ENCODE data around the gene ATP5ME. TPM values are rescaled to one million over a fixed set of nuclear protein-coding genes. Genes with fewer than 3 reads are reported as not detected.

The ATP5ME gene
- total and polyA plus RNA-seq, 2 of the 13 experiments (the other 11 are each of a cell fraction or from before 2014, with no cell fraction given): 305 to 753 TPM

DNA sequence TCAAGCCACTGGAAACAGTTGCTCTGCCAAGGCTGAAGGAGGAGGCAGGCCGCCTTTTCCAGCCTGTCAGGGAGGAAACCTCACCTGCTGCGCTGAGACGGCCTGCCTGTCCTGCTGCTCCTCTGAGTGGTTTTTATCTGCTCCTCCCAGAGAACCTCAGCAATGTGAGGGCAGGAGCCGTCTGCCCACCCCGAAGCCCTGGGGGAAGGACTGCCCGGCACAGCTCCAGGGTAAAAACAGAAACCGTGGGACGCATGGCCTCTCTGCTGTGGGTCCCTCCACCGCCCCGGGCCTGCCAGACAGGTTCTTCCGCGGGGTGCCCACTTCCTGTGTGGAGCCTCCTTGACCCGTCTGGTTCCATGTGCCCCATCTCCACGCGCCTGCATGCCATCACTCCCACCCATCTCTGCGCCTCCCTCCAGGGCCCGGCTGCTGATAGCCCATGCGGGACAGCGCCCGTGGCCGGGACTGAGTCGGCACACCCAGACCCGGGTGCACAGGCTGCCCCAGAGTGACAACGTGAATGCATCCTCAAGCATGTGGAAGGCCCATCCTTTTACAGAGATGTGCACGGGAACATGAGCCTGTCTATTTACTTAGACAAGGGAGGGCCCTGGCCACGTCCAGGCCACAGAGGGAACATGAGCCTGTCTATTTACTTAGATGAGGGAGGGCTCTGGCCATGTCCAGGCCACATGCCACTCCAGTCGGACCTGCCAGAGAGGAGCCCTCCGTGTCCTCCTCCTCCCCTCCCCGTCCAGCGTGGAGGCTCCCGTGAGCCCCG lies 18.9 kb upstream of the ATP5ME start (continued):
- TF ChIP-seq ZBTB33 (CRISPR knock-in tag; IDR thresholded peaks at IDR 0.05) (peak; percentile 66; the same call in 1 of the 2 replicates), KDM2A (CRISPR knock-in tag; IDR thresholded peaks at IDR 0.05; ENCODE audit: borderline replicate concordance, low read depth) (peak; percentile 58; the same call in 1 of the 2 replicates), ZFP36L1 (CRISPR knock-in tag; IDR thresholded peaks at IDR 0.05) (peak; percentile 89), CENPT (CRISPR knock-in tag; IDR thresholded peaks at IDR 0.05; ENCODE audit: low read depth) (no peak), HIVEP1 (CRISPR knock-in tag; IDR thresholded peaks at IDR 0.05) (no peak), NFE2 (CRISPR knock-in tag; IDR thresholded peaks at IDR 0.05) (no peak), RCOR2 (CRISPR knock-in tag; IDR thresholded peaks at IDR 0.05) (0 out of 2 replicates have a peak, but pooled peaks have one; percentile 47), MIER3 (CRISPR knock-in tag; IDR thresholded peaks at IDR 0.05; ENCODE audit: borderline replicate concordance) (peak; percentile 86; the same call in 1 of the 2 replicates), KLF11 (CRISPR knock-in tag; IDR thresholded peaks at IDR 0.05) (0 out of 2 replicates have a peak, but pooled peaks have one; percentile 49), PHF20 (CRISPR knock-in tag; IDR thresholded peaks at IDR 0.05) (no peak), ARID4A (CRISPR knock-in tag; IDR thresholded peaks at IDR 0.05; ENCODE audit: borderline replicate concordance) (peak; percentile 55; the same call in 1 of the 2 replicates), FOXM1 (CRISPR knock-in tag; IDR thresholded peaks at IDR 0.05) (no peak), GATAD1 (CRISPR knock-in tag; IDR thresholded peaks at IDR 0.05) (peak; percentile 71), ZNF768 (CRISPR knock-in tag; IDR thresholded peaks at IDR 0.05) (peak; percentile 35; the same call in 1 of the 2 replicates), SOX6 (IDR thresholded peaks at IDR 0.05) (no peak), SOX6 (CRISPR knock-in tag; IDR thresholded peaks at IDR 0.05) (peak; percentile 73; the same call in 1 of the 2 replicates), MED1 (CRISPR knock-in tag; IDR thresholded peaks at IDR 0.05) (peak; percentile 78)
- TF ChIP-seq, protein P1, sequence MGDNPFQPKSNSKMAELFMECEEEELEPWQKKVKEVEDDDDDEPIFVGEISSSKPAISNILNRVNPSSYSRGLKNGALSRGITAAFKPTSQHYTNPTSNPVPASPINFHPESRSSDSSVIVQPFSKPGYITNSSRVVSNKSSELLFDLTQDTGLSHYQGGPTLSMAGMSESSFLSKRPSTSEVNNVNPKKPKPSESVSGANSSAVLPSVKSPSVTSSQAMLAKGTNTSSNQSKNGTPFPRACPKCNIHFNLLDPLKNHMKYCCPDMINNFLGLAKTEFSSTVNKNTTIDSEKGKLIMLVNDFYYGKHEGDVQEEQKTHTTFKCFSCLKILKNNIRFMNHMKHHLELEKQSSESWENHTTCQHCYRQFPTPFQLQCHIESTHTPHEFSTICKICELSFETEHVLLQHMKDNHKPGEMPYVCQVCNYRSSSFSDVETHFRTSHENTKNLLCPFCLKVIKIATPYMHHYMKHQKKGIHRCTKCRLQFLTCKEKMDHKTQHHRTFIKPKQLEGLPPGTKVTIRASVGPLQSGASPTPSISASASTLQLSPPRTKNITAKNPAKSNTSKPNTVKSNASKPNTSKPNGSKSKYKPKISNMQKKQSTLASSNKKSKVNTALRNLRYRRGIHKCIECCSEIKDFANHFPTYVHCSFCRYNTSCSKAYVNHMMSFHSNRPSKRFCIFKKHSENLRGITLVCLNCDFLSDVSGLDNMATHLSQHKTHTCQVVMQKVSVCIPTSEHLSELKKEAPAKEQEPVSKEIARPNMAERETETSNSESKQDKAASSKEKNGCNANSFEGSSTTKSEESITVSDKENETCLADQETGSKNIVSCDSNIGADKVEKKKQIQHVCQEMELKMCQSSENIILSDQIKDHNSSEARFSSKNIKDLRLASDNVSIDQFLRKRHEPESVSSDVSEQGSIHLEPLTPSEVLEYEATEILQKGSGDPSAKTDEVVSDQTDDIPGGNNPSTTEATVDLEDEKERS (CRISPR knock-in tag; IDR thresholded peaks at IDR 0.05): no peak

Data from HepG2 (cell line).